Gastrocnemius medialis (tissue), 4 donors: ENCODE measurements around the gene CDH23.

ENCODE experiments used
- CTCF ChIP-seq, 5 experiments: fragments of 450-650 bp in 3 of 5; fragments of 200-600 bp in 2 of 5; sonication (generic) in 2 of 5; IDR thresholded peaks in 4 of 5; conservative IDR thresholded peaks in 1 of 5; 1 replicate in 4 of 5; 2 replicates in 1 of 5; pipeline ENCODE4 v1.5.1; 2016 to 2019; ENCODE audit warnings: antibody characterized with exemption in 5 of 5, mild to moderate bottlenecking in 3 of 5, moderate library complexity in 3 of 5
- POLR2A ChIP-seq, 2 donors: fragments of 450-650 bp; IDR thresholded peaks; one replicate each; pipeline ENCODE4 v1.6.1; 2017; ENCODE audit warnings: antibody characterized with exemption in 2 of 2, mild to moderate bottlenecking in 2 of 2, moderate library complexity in 2 of 2

DNA sequence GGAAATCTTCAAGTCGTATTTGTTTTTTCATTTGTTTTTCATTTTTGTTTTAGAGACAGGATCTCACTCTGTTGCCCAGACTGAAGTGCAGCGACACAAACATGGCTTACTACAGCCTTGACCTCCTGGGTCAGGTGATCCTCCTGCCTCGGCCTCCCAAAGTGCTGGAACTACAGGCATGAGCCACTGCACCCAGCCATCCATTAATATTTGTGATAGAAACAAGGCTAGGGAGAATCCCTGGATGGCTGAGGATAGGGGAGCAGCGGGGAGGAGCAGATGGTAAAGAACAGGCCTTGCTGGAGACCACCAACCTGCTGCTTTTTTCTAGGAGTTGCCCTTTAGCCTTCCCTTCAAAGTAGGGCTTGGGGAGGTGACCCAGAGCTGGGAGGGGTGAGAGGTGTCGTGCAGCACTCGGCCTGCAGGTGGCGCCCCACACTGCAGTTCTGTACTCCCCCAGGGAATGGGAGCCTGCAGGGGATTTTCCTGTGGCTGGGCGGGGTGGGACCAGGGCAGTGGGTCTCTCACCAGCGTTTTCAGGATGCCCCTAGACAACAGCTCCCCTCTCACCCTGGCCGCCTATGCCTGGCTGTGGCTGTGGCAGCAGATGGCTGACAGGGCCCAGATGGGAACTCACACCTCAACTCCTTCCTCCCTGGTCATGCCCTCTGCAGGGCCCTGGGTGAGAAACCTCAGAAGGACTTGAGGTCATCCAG is 12.6 kb upstream of the CDH23 start:
- TF ChIP-seq CTCF (IDR thresholded peaks at IDR 0.05 in 4 of 5, conservative IDR thresholded peaks at IDR 0.05 in 1 of 5), result peak; percentile 82 to 95 (median 90)
- no peak for TF ChIP-seq POLR2A (IDR thresholded peaks at IDR 0.05)
